ENCODE measurements around the gene PABPN1L.

The PABPN1L gene

DNA sequence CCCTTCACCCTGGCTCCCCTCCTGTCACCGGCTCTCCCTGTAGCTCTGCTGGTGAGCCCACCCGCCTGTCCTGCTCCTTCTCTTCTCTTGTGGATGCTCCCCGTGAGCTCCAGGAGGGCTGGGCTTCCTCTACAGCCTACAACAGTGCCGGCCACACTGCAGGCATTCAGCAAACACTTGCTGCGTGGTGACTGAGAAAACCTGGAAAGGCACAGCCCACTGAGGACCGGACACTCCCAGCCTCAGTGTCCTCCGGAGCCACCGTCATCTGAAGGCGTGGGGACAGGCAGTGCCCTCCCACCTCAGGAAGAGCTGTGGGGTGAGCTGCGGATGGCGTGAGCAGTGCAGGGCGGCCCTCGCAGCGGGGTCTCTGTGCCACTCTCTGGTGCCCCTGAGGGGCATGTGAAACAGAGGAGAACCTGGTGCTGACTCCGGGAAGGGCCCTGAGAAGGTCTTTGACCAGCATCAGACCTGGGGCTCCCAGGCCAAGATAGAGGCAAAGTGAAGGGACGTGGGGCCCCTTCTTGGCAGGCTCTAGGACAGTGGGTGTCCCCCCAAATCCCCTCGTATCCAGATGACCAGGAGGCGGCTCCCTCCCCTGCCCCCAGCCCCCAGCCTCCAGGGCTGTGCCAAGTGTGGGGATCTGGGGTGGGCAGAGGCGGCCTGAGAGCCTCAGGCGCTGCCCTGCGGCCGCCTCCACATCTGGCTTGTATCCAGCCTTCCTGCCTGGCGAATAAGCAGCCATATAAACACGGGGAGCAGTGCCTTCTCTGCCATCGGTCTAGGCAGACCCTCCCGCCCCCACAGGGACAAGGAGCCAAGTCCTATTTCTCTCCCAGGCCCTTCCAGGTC is 44.0 kb upstream of the PABPN1L start:
- no peaks in the 10 kb centered on the region for H3K36me3 ChIP-seq (ENCODE audit: low read depth)
- TF ChIP-seq, protein P1, sequence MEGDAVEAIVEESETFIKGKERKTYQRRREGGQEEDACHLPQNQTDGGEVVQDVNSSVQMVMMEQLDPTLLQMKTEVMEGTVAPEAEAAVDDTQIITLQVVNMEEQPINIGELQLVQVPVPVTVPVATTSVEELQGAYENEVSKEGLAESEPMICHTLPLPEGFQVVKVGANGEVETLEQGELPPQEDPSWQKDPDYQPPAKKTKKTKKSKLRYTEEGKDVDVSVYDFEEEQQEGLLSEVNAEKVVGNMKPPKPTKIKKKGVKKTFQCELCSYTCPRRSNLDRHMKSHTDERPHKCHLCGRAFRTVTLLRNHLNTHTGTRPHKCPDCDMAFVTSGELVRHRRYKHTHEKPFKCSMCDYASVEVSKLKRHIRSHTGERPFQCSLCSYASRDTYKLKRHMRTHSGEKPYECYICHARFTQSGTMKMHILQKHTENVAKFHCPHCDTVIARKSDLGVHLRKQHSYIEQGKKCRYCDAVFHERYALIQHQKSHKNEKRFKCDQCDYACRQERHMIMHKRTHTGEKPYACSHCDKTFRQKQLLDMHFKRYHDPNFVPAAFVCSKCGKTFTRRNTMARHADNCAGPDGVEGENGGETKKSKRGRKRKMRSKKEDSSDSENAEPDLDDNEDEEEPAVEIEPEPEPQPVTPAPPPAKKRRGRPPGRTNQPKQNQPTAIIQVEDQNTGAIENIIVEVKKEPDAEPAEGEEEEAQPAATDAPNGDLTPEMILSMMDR (IDR thresholded peaks at IDR 0.05; ENCODE audit: poor library complexity, severe bottlenecking) = no peak
- no peak for ATAC-seq (ENCODE audit: low read depth)
- no peak for DNase-seq (ENCODE audit: low spot score)
- H3K4me3 ChIP-seq (ENCODE audit: severe bottlenecking) = no peak overlapping the region
- no peaks in the 10 kb centered on the region for H3K27me3 ChIP-seq (ENCODE audit: insufficient read depth, poor library complexity, severe bottlenecking)
- no peaks in the 10 kb centered on the region for H3K9me3 ChIP-seq (ENCODE audit: severe bottlenecking)
- no peak overlapping the region for H3K27ac ChIP-seq (ENCODE audit: poor library complexity, severe bottlenecking)
- peaks cover 7% of the 10 kb centered on the region for H3K4me1 ChIP-seq (ENCODE audit: insufficient read depth, poor library complexity, severe bottlenecking)

DNA sequence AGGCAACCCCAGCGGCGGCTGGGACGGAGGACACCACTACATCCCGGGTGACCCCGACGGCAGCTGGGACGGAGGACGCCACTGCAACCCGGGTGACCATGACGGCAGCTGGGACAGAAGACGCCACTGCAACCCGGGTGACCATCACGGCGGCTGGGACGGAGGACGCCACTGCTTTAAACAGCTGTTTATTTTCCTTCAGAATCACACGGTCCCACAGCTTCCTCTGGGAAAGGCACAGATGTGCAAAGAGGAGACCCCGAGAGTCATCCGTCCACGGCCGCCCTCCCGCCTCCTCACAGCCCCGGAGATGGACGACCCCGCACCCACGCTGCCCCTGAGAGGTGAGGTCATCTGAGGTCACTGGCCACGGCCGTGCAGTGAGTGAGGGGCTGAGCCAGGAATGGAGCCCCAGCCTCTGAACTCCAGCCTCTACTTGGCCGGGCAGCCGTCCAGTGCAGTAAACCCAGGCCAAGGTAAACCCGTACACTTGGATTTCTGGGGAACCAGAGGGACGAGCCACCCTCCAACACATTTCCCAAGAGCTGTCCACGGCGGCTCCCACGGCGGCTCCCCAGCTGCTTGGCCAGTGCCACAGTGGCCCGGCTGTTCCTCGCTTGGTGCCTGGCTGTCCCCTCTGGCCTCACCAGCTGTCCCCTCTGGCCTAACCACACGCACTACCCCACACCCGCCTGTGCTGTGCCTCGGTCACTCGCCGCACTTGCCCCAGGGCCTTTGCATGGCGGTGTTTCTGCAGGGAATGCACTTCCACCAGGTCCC is 43.2 kb upstream of the PABPN1L start:
- no peak overlapping the region for H3K4me3 ChIP-seq (ENCODE audit: severe bottlenecking)
- no peaks in the 10 kb centered on the region for H3K27me3 ChIP-seq (ENCODE audit: insufficient read depth, poor library complexity, severe bottlenecking)
- no peaks in the 10 kb centered on the region for H3K36me3 ChIP-seq (ENCODE audit: low read depth)
- no peaks in the 10 kb centered on the region for H3K9me3 ChIP-seq (ENCODE audit: severe bottlenecking)
- TF ChIP-seq, protein P1 (IDR thresholded peaks at IDR 0.05; ENCODE audit: poor library complexity, severe bottlenecking) = no peak
- H3K27ac ChIP-seq (ENCODE audit: poor library complexity, severe bottlenecking) = no peak overlapping the region
- peaks cover 7% of the 10 kb centered on the region for H3K4me1 ChIP-seq (ENCODE audit: insufficient read depth, poor library complexity, severe bottlenecking)
- no peak for DNase-seq (ENCODE audit: low spot score)
- no peak for ATAC-seq (ENCODE audit: low read depth)

DNA sequence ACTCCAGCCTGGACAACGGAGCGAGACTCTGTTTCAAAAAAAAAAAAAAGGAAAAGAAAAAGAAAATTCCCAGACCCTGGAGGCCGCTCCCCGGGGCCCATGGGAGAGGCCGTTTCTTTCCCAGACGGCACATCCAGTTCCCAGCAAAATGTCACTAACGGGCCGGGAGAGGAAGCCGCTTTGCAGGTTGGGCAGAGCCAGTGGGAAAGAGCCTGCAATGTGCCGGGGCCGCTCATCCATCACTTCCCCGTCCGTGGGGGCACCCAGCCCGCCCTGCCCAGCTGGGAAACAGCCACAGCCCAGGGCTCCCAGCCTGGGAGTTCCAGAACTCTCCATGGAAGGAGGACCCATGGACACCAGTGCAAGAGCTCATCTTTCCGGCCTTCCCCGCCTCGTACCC is 41.8 kb upstream of the PABPN1L start:
- no peak for ATAC-seq (ENCODE audit: low read depth)
- DNase-seq (ENCODE audit: low spot score) = no peak
- H3K27ac ChIP-seq (ENCODE audit: poor library complexity, severe bottlenecking) = no peak overlapping the region
- TF ChIP-seq, protein P1 (IDR thresholded peaks at IDR 0.05; ENCODE audit: poor library complexity, severe bottlenecking) = no peak
- H3K4me1 ChIP-seq (ENCODE audit: insufficient read depth, poor library complexity, severe bottlenecking) = peaks cover 7% of the 10 kb centered on the region
- no peaks in the 10 kb centered on the region for H3K27me3 ChIP-seq (ENCODE audit: insufficient read depth, poor library complexity, severe bottlenecking)
- no peaks in the 10 kb centered on the region for H3K9me3 ChIP-seq (ENCODE audit: severe bottlenecking)
- H3K36me3 ChIP-seq (ENCODE audit: low read depth) = no peaks in the 10 kb centered on the region
- H3K4me3 ChIP-seq (ENCODE audit: severe bottlenecking) = no peak overlapping the region

DNA sequence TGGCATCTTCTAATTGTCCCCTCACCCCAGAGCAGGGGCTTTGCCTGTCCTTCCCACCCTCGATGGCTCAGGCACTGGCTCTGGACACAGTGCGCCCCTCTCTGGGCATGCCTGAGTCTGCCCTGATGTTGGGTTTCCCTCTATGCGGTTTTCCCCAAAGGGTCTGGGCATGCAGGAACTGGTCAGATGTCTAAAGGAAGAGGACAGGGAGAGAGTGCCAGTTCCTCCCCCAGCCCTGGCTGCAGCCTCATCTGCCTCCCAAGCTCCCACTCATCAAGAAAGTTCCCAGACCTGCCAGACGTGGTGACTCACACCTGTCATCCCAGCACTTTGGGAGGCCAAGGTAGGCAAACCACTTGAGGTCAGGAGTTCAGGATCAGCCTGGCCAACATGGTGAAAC is 41.3 kb upstream of the PABPN1L start:
- Histone ChIP-seq H3K36me3 (ENCODE audit: low read depth) (no peaks in the 10 kb centered on the region), H3K27me3 (ENCODE audit: insufficient read depth, poor library complexity, severe bottlenecking) (no peaks in the 10 kb centered on the region), H3K9me3 (ENCODE audit: severe bottlenecking) (no peaks in the 10 kb centered on the region), H3K4me1 (ENCODE audit: insufficient read depth, poor library complexity, severe bottlenecking) (peaks cover 7% of the 10 kb centered on the region), H3K4me3 (ENCODE audit: severe bottlenecking) (no peak overlapping the region), H3K27ac (ENCODE audit: poor library complexity, severe bottlenecking) (no peak overlapping the region)
- TF ChIP-seq, protein P1 (IDR thresholded peaks at IDR 0.05; ENCODE audit: poor library complexity, severe bottlenecking) = peak; percentile 26
- DNase-seq (ENCODE audit: low spot score) (peak; percentile 85), ATAC-seq (ENCODE audit: low read depth) (peak; percentile 82)
